ENCODE data around the gene CEBPA.

GRCh38 chr19:33282036-33282671 is 20.2 kb downstream of the CEBPA start:
- no peak for TF ChIP-seq CTCF (conservative IDR thresholded peaks at IDR 0.05 in 1 of 2, IDR thresholded peaks at IDR 0.05 in 1 of 2; ENCODE audit: low read depth in 1 of 2, low read length in 2 of 2)
- no peak for TF ChIP-seq EZH2 (IDR thresholded peaks at IDR 0.05; ENCODE audit: low read length, missing control alignments)

Measured in fibroblast of lung (primary cell).